GM12878 (cell line): Measurements from ENCODE around the gene CDK5R1. TPM values are rescaled to one million over a fixed set of nuclear protein-coding genes. Genes with fewer than 3 reads are reported as not detected.

Source experiments
- ATF7 ChIP-seq: fragments of 450-650 bp; IDR thresholded peaks from 2 replicates; pipeline ENCODE4 v1.6.1; 2016; ENCODE audit warnings: low read depth, mild to moderate bottlenecking
- IKZF2 ChIP-seq, 2 experiments: fragments of 450-650 bp; IDR thresholded peaks; 2 replicates each; pipeline ENCODE4 v1.6.1; 2017; ENCODE audit warnings: mild to moderate bottlenecking in 2 of 2, moderate library complexity in 2 of 2
- IRF4 ChIP-seq: IDR thresholded peaks from 2 replicates; pipeline ENCODE4 v1.6.1; 2011; ENCODE audit warnings: low read depth, low read length
- NFXL1 ChIP-seq: fragments of 450-650 bp; IDR thresholded peaks from 2 replicates; pipeline ENCODE4 v1.6.1; 2017; ENCODE audit warnings: antibody characterized with exemption, mild to moderate bottlenecking, borderline replicate concordance
- NFYA ChIP-seq: IDR thresholded peaks from 2 replicates; pipeline ENCODE4 v1.6.1; 2011; ENCODE audit warnings: low read depth, mild to moderate bottlenecking, low read length, improper control_type of control experiment, borderline replicate concordance
- POU2F2 ChIP-seq: IDR thresholded peaks from 3 replicates; pipeline ENCODE4 v1.6.1; 2011; ENCODE audit warnings: low read depth, mild to moderate bottlenecking, low read length, borderline replicate concordance
- RUNX3 ChIP-seq: IDR thresholded peaks from 2 replicates; pipeline ENCODE4 v1.6.1; 2012; ENCODE audit warnings: low read length, inconsistent platforms
- SIN3A ChIP-seq: IDR thresholded peaks from 2 replicates; pipeline ENCODE4 v1.6.1; 2012; ENCODE audit warnings: low read depth, low read length, improper control_type of control experiment
- SP1 ChIP-seq: IDR thresholded peaks from one replicate; pipeline ENCODE4 v1.6.1; 2011; ENCODE audit warnings: low read depth, low read length
- SPI1 ChIP-seq: IDR thresholded peaks from 2 replicates; pipeline ENCODE4 v1.6.1; 2011; ENCODE audit warnings: low read depth, mild to moderate bottlenecking, low read length, moderate library complexity, borderline replicate concordance; ENCODE audit not compliant: insufficient read depth
- SRF ChIP-seq, 2 experiments: IDR thresholded peaks; 2 replicates each; pipeline ENCODE4 v1.6.1; 2011; ENCODE audit warnings: low read depth in 2 of 2, low read length in 2 of 2, mild to moderate bottlenecking in 1 of 2, moderate library complexity in 1 of 2
- STAT1 ChIP-seq: fragments of 450-650 bp; conservative IDR thresholded peaks from 2 replicates; pipeline ENCODE4 v1.6.1; 2014; ENCODE audit warnings: antibody characterized with exemption, mild to moderate bottlenecking
- YBX1 ChIP-seq: fragments of 450-650 bp; IDR thresholded peaks from 2 replicates; pipeline ENCODE4 v1.6.1; 2016; ENCODE audit warnings: antibody characterized with exemption
- ZNF274 ChIP-seq: IDR thresholded peaks from one replicate; pipeline ENCODE4 v1.8.0; 2011; ENCODE audit not compliant: insufficient read length, insufficient read depth
- ZSCAN29 ChIP-seq: fragments of 450-650 bp; IDR thresholded peaks from 2 replicates; pipeline ENCODE4 v1.6.1; 2017; ENCODE audit warnings: mild to moderate bottlenecking, moderate library complexity
- polyA plus RNA-seq, 11 experiments: library from polyadenylated mRNA; depleted of rRNA in 4 of 11; unstranded in 6 of 11; stranded (reverse) in 5 of 11; fragments of >200 nt; fragmentation: Nextera tagmentation in 4 of 11; fragmentation: Illumina TruSeq in 1 of 11; extraction: Ambion mirVana in 4 of 11; extraction: Trizol in 1 of 11; gene quantifications; 1 replicate in 1 of 11; 2 replicates in 10 of 11; pipeline versions ENCODE4 v1.2.1 to v1.2.3, GENCODE V29; 2011 to 2016; ENCODE audit warnings: inconsistent platforms in 2 of 11, missing spikeins in 2 of 11, low read depth in 1 of 11
- total RNA-seq, 4 experiments: library from RNA; depleted of rRNA in 3 of 4; stranded (reverse); fragments of >200 nt in 3 of 4; fragmentation: Illumina TruSeq in 1 of 4; extraction: Trizol in 1 of 4; gene quantifications; 2 replicates each; pipeline versions ENCODE4 v1.2.1 to v1.2.3, GENCODE V29; 2013 to 2021
- TF ChIP-seq, protein P1 (sequence below): fragments of 450-650 bp; formaldehyde crosslinking; IDR thresholded peaks from 2 replicates; pipeline ENCODE4 v1.4.0; 2020; ENCODE audit warnings: mild to moderate bottlenecking, moderate library complexity
- TF ChIP-seq, protein P2 (sequence below): fragments of 450-650 bp; IDR thresholded peaks from 2 replicates; pipeline ENCODE4 v1.6.1; 2016; ENCODE audit warnings: mild to moderate bottlenecking
- TF ChIP-seq, protein P3 (sequence below): IDR thresholded peaks from 2 replicates; pipeline ENCODE4 v1.6.1; 2012; ENCODE audit warnings: low read depth, low read length, improper control_type of control experiment
- TF ChIP-seq, protein P4 (sequence below): fragments of 450-650 bp; formaldehyde crosslinking; IDR thresholded peaks from 2 replicates; pipeline ENCODE4 v1.4.0; 2022; ENCODE audit warnings: mild to moderate bottlenecking, moderate library complexity

CDK5R1 gene
- total and polyA plus RNA-seq, 10 of the 15 experiments (the other 5 are each of a cell fraction or from before 2014, with no cell fraction given), result 1.1 to 28.3 (median 12.2) TPM

DNA sequence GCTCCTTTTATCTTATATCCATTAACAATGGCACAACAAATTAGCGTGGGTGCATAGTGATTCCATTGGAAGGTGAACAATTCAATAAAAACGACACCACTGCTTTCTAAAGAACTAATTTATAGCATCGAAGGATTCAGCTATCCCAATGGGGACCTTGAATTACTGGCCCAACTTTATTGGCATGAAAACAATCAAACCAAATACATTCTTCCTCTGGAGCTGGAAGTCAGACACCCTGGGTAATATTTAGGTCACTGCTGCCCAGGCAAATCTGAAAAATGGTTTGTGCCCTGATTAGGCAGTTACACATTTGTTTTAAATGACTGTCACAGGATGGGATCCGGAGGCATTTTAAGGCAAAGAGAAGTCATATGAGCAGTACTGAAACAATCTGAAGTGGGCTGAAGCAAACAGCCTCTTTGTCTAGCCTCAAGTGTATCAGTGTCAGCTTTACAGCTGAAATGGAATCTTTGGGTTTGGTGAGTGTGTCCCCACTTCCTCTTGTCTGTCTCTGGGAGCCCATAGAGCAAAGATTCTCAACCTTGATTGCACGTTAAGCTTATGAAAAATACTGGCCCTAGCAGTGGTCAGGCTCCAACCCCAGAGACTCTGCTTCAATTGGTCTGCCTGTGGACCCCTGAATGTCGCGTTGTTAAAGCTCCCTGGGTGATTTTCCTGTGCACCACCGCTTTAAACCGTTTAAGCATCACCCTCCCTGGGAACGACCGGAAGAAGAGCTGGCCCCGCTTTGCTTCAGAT lies 30.3 kb downstream of the CDK5R1 start (continued):
- peak; percentile 91 for TF ChIP-seq SPI1
- TF ChIP-seq YBX1, result no peak
- no peak for TF ChIP-seq NFYA
- TF ChIP-seq SP1, result no peak
- no peak for TF ChIP-seq NFXL1
- peak; percentile 57 to 58; a peak in 2 of 4 replicates for TF ChIP-seq IKZF2 (IDR thresholded peaks at IDR 0.05)
- TF ChIP-seq ZSCAN29, result no peak
- TF ChIP-seq, protein P1, sequence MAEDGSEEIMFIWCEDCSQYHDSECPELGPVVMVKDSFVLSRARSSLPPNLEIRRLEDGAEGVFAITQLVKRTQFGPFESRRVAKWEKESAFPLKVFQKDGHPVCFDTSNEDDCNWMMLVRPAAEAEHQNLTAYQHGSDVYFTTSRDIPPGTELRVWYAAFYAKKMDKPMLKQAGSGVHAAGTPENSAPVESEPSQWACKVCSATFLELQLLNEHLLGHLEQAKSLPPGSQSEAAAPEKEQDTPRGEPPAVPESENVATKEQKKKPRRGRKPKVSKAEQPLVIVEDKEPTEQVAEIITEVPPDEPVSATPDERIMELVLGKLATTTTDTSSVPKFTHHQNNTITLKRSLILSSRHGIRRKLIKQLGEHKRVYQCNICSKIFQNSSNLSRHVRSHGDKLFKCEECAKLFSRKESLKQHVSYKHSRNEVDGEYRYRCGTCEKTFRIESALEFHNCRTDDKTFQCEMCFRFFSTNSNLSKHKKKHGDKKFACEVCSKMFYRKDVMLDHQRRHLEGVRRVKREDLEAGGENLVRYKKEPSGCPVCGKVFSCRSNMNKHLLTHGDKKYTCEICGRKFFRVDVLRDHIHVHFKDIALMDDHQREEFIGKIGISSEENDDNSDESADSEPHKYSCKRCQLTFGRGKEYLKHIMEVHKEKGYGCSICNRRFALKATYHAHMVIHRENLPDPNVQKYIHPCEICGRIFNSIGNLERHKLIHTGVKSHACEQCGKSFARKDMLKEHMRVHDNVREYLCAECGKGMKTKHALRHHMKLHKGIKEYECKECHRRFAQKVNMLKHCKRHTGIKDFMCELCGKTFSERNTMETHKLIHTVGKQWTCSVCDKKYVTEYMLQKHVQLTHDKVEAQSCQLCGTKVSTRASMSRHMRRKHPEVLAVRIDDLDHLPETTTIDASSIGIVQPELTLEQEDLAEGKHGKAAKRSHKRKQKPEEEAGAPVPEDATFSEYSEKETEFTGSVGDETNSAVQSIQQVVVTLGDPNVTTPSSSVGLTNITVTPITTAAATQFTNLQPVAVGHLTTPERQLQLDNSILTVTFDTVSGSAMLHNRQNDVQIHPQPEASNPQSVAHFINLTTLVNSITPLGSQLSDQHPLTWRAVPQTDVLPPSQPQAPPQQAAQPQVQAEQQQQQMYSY (CRISPR knock-in tag), result no peak
- TF ChIP-seq ATF7, result peak; percentile 61; the same call in 1 of the 2 replicates
- TF ChIP-seq SIN3A, result no peak
- TF ChIP-seq IRF4, result 0 out of 2 replicates have a peak, but pooled peaks have one; percentile 29
- TF ChIP-seq, protein P2, sequence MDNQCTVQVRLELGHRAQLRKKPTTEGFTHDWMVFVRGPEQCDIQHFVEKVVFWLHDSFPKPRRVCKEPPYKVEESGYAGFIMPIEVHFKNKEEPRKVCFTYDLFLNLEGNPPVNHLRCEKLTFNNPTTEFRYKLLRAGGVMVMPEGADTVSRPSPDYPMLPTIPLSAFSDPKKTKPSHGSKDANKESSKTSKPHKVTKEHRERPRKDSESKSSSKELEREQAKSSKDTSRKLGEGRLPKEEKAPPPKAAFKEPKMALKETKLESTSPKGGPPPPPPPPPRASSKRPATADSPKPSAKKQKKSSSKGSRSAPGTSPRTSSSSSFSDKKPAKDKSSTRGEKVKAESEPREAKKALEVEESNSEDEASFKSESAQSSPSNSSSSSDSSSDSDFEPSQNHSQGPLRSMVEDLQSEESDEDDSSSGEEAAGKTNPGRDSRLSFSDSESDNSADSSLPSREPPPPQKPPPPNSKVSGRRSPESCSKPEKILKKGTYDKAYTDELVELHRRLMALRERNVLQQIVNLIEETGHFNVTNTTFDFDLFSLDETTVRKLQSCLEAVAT, result peak; percentile 91
- no peak for TF ChIP-seq STAT1
- TF ChIP-seq, protein P3, sequence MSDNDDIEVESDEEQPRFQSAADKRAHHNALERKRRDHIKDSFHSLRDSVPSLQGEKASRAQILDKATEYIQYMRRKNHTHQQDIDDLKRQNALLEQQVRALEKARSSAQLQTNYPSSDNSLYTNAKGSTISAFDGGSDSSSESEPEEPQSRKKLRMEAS, result no peak
- TF ChIP-seq RUNX3, result peak; percentile 66
- TF ChIP-seq POU2F2, result no peak
- 0 out of 4 replicates have a peak, but pooled peaks of 1 of the 2 experiments have one; percentile 24 for TF ChIP-seq SRF (IDR thresholded peaks at IDR 0.05; ENCODE audit: low read depth in 2 of 2, low read length in 2 of 2)
- TF ChIP-seq, protein P4, sequence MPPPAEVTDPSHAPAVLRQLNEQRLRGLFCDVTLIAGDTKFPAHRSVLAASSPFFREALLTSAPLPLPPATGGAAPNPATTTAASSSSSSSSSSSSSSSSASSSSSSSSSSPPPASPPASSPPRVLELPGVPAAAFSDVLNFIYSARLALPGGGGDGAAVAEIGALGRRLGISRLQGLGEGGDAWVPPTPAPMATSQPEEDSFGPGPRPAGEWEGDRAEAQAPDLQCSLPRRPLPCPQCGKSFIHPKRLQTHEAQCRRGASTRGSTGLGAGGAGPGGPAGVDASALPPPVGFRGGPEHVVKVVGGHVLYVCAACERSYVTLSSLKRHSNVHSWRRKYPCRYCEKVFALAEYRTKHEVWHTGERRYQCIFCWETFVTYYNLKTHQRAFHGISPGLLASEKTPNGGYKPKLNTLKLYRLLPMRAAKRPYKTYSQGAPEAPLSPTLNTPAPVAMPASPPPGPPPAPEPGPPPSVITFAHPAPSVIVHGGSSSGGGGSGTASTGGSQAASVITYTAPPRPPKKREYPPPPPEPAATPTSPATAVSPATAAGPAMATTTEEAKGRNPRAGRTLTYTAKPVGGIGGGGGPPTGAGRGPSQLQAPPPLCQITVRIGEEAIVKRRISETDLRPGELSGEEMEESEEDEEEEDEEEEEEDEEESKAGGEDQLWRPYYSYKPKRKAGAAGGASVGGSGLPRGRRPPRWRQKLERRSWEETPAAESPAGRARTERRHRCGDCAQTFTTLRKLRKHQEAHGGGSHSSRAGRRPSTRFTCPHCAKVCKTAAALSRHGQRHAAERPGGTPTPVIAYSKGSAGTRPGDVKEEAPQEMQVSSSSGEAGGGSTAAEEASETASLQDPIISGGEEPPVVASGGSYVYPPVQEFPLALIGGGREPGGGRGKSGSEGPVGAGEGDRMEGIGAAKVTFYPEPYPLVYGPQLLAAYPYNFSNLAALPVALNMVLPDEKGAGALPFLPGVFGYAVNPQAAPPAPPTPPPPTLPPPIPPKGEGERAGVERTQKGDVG, result 0 out of 2 replicates have a peak, but pooled peaks have one; percentile 51
- TF ChIP-seq ZNF274, result no peak
